Right lobe of liver (tissue), 6 donors: ENCODE data around the gene C16orf87. TPM values are rescaled to one million over a fixed set of nuclear protein-coding genes. Genes with fewer than 3 reads are reported as not detected.
A peak's percentile ranks its signal among the peaks of the same experiment; 100 is the strongest.

Experiments used
- ATAC-seq, 4 donors: fragments of 200-7000 bp; cut with Tn5 transposase; one replicate each; pipeline ENCODE4 v1.9.1; 2020; ENCODE audit warnings: mild to moderate bottlenecking in 4 of 4, moderate library complexity in 4 of 4
- DNase-seq, 3 donors: peaks; one replicate each; pipeline ENCODE4 v3.0.0-alpha.2; 2020
- H3K27ac ChIP-seq, 3 donors: fragments of 200-600 bp; one replicate each; pipeline ENCODE4 v1.8.0; 2022
- H3K27me3 ChIP-seq, 2 donors: fragments of 200-600 bp; one replicate each; pipeline ENCODE4 v1.8.0; 2022
- H3K36me3 ChIP-seq, 4 donors: fragments of 200-600 bp; sonication (generic) in 1 of 4; one replicate each; pipeline versions ENCODE4 v1.5.1 to v1.8.0; 2017 to 2022; ENCODE audit warnings: control low read depth in 1 of 4
- H3K4me1 ChIP-seq, 4 donors: fragments of 200-600 bp; sonication (generic) in 1 of 4; one replicate each; pipeline versions ENCODE4 v1.5.1 to v1.8.0; 2017 to 2022; ENCODE audit warnings: control low read depth in 1 of 4
- H3K4me3 ChIP-seq, 3 donors: fragments of 200-600 bp; one replicate each; pipeline ENCODE4 v1.8.0; 2022
- H3K9me3 ChIP-seq, 4 donors: fragments of 200-600 bp; sonication (generic) in 1 of 4; one replicate each; pipeline versions ENCODE4 v1.5.1 to v1.8.0; 2017 to 2022; ENCODE audit warnings: control low read depth in 1 of 4
- CTCF ChIP-seq, 4 donors: fragments of 200-600 bp in 3 of 4; fragments of 450-650 bp in 1 of 4; IDR thresholded peaks; one replicate each; pipeline versions ENCODE4 v1.5.1 to v1.8.0; 2016 to 2022; ENCODE audit warnings: antibody characterized with exemption in 4 of 4, mild to moderate bottlenecking in 2 of 4
- POLR2A ChIP-seq: fragments of 450-650 bp; IDR thresholded peaks from one replicate; pipeline ENCODE4 v1.6.1; 2017; ENCODE audit warnings: antibody characterized with exemption, mild to moderate bottlenecking
- WGBS: methylation state at CpG from one replicate; pipeline ENCODE4 v1.1.6; 2018; ENCODE audit warnings: low coverage, low lambda C conversion rate; ENCODE audit not compliant: insufficient coverage; ENCODE audit errors: missing lambda C conversion rate; 5-methylcytosine and 5-hydroxymethylcytosine counted together
- intact Hi-C, 2 donors: fragments of 100-400 bp; cut with DNase I; formaldehyde crosslinking; loops; one replicate each; pipeline versions ENCODE4 v1.11.2 to v1.14.1; 2022
- total RNA-seq, 6 experiments: library from RNA; depleted of rRNA in 2 of 6; stranded (reverse); fragments of >200 nt in 2 of 6; fragmentation: NEBNext Ultra II Directional in 3 of 6; extraction: Animal tissue kit (Norgen Biotek cat#: 25700) in 3 of 6; gene quantifications; one replicate each; pipeline versions ENCODE4 v1.1.0 to v1.2.4, GENCODE V29; 2016 to 2023
- donor health status: DM: no; HTN: yes; CAD: no.
- donor health status: DM: no; HTN: no; CAD: no.
- donor health status: DM: no; HTN: no; CAD: no.
- donor health status: DM: no; HTN: yes; CAD: no.
- donor health status: DM: no; HTN: yes; CAD: no.

Gene C16orf87
- total RNA-seq, 6 experiments from 2014 or later: 5.5 to 9.8 (median 7.4) TPM

GRCh38 chr16:46866286-46866685 lies 35.3 kb upstream of the C16orf87 start:
- Histone ChIP-seq H3K27me3 (no peaks in the 10 kb centered on the region), H3K27ac (peak overlapping the region in 1 of 3 donors; percentile 8), H3K36me3 (no peaks in the 10 kb centered on the region), H3K4me1 (peaks cover 0 to 29% (median 13%) of the 10 kb centered on the region in 4 donors), H3K9me3 (no peaks in the 10 kb centered on the region), H3K4me3 (no peak overlapping the region)
- DNase-seq (no peak), ATAC-seq (peak; percentile 34 to 77 (median 58))
- intact Hi-C loops: no loop called here
- TF ChIP-seq CTCF (IDR thresholded peaks at IDR 0.05) (no peak), POLR2A (no peak)
- 10% methylated on average over 1 of the region's 1 CpG for WGBS

- DNase-seq: no peak
- TF ChIP-seq POLR2A: no peak
- H3K4me3 ChIP-seq: no peak overlapping the region
- no peaks in the 10 kb centered on the region for H3K27me3 ChIP-seq
- no peaks in the 10 kb centered on the region for H3K36me3 ChIP-seq
- peak in 1 of 4 donors; percentile 11 for ATAC-seq
- H3K9me3 ChIP-seq: no peaks in the 10 kb centered on the region
- intact Hi-C loops: no loop called here
- peaks cover 0 to 17% (median 6%) of the 10 kb centered on the region in 4 donors for H3K4me1 ChIP-seq
- 89% methylated on average over 14 of the region's 16 CpGs for WGBS
- H3K27ac ChIP-seq: peak overlapping the region in 2 of 3 donors; percentile 64 to 68
Observed at GRCh38 chr16:46862555-46863447, 31.8 kb upstream of the C16orf87 start.

GRCh38 chr16:46859719-46860152 lies 28.8 kb upstream of the C16orf87 start:
- peak in 1 of 4 donors; percentile 26 for ATAC-seq
- H3K36me3 ChIP-seq: no peaks in the 10 kb centered on the region
- TF ChIP-seq POLR2A: no peak
- TF ChIP-seq CTCF (IDR thresholded peaks at IDR 0.05): no peak
- 87% methylated on average over 5 of the region's 5 CpGs for WGBS
- no peak for DNase-seq
- H3K9me3 ChIP-seq: no peaks in the 10 kb centered on the region
- H3K27me3 ChIP-seq: no peaks in the 10 kb centered on the region
- H3K4me3 ChIP-seq: no peak overlapping the region
- intact Hi-C loops: loop anchor here in 1 of 2 donors (5.0 kb wide), 1 partner anchor 48 kb away; no protein-coding TSS in a partner anchor
- H3K4me1 ChIP-seq: peaks cover 0 to 15% (median 6%) of the 10 kb centered on the region in 4 donors
- no peak overlapping the region for H3K27ac ChIP-seq

- Histone ChIP-seq H3K27me3 (no peaks in the 10 kb centered on the region), H3K27ac (peak overlapping the region in 1 of 3 donors; percentile 24), H3K4me1 (peaks cover 0 to 3% (median 0%) of the 10 kb centered on the region in 4 donors), H3K9me3 (no peaks in the 10 kb centered on the region), H3K4me3 (no peak overlapping the region), H3K36me3 (no peaks in the 10 kb centered on the region)
- TF ChIP-seq CTCF (IDR thresholded peaks at IDR 0.05) (no peak), POLR2A (no peak)
- no peak for DNase-seq
- 94% methylated on average over 6 of the region's 6 CpGs for WGBS
- intact Hi-C loops: loop anchor here in 1 of 2 donors (5.0 kb wide), 1 partner anchor 49 kb away; no protein-coding TSS in a partner anchor
- no peak for ATAC-seq
Observed at GRCh38 chr16:46858151-46858550, 27.2 kb upstream of the C16orf87 start.
